GM19043 (cell line): Measurements from ENCODE around the gene RPS16.

ENCODE experiments used
- ATAC-seq: cut with Tn5 transposase; IDR thresholded peaks from one replicate; pipeline ENCODE4 v1.9.1; 2021; ENCODE audit warnings: low read depth; ENCODE audit not compliant: unreplicated experiment

RPS16 gene

GRCh38 chr19:39449116-39449797, 13.5 kb upstream of the RPS16 start:
- ATAC-seq, result no peak

- no peak for ATAC-seq
Measured at GRCh38 chr19:39448271-39448670, 12.5 kb upstream of the RPS16 start.

GRCh38 chr19:39446365-39447084, 10.8 kb upstream of the RPS16 start:
- ATAC-seq, result no peak

GRCh38 chr19:39445196-39446111, 9.7 kb upstream of the RPS16 start, which contains the start of gene SUPT5H:
Gene SUPT5H (plus strand): TSS chr19:39445582. CDS start chr19:39445891, 309 bp downstream.
- peak; percentile 80 for ATAC-seq

GRCh38 chr19:39444598-39445195, 8.9 kb upstream of the RPS16 start:
- ATAC-seq, result no peak

GRCh38 chr19:39438270-39438934, 2.7 kb upstream of the RPS16 start:
- ATAC-seq, result no peak

GRCh38 chr19:39436350-39436716, 584 bp upstream of the RPS16 start:
- no peak for ATAC-seq

GRCh38 chr19:39434123-39435076, 1.3 kb downstream of the RPS16 start:
- no peak for ATAC-seq

GRCh38 chr19:39433480-39434079, 2.2 kb downstream of the RPS16 start:
- no peak for ATAC-seq

- ATAC-seq, result no peak
Measured at GRCh38 chr19:39432677-39433025, 3.1 kb downstream of the RPS16 start.

GRCh38 chr19:39430675-39431593, 4.8 kb downstream of the RPS16 start:
- ATAC-seq, result no peak

GRCh38 chr19:39428283-39429112, 7.3 kb downstream of the RPS16 start:
- no peak for ATAC-seq

GRCh38 chr19:39427707-39428106, 8.0 kb downstream of the RPS16 start:
- ATAC-seq, result no peak

- no peak for ATAC-seq
Measured at GRCh38 chr19:39426170-39426569, 9.6 kb downstream of the RPS16 start.

- ATAC-seq, result no peak
Measured at GRCh38 chr19:39425744-39426143, 10.0 kb downstream of the RPS16 start.

GRCh38 chr19:39424934-39425333, 10.8 kb downstream of the RPS16 start:
- ATAC-seq, result no peak
